Uterus (tissue), 2 donors: Measurements from ENCODE around the gene GMEB2.
"Not testable (repeated sequence)": the region's sequence is repeated elsewhere in the genome, so short reads cannot be mapped to it uniquely, and the experiment has no call there.

Experiments
- CTCF ChIP-seq, 4 experiments: fragments of 200-600 bp in 2 of 4; fragments of 450-650 bp in 2 of 4; sonication (generic) in 2 of 4; IDR thresholded peaks; one replicate each; pipeline ENCODE4 v1.5.1; 2016 to 2019; ENCODE audit warnings: antibody characterized with exemption in 4 of 4, mild to moderate bottlenecking in 2 of 4, moderate library complexity in 1 of 4
- POLR2A ChIP-seq, 2 donors: fragments of 450-650 bp; IDR thresholded peaks; one replicate each; pipeline ENCODE4 v1.6.1; 2016; ENCODE audit warnings: antibody characterized with exemption in 2 of 2, mild to moderate bottlenecking in 1 of 2, moderate library complexity in 1 of 2

DNA sequence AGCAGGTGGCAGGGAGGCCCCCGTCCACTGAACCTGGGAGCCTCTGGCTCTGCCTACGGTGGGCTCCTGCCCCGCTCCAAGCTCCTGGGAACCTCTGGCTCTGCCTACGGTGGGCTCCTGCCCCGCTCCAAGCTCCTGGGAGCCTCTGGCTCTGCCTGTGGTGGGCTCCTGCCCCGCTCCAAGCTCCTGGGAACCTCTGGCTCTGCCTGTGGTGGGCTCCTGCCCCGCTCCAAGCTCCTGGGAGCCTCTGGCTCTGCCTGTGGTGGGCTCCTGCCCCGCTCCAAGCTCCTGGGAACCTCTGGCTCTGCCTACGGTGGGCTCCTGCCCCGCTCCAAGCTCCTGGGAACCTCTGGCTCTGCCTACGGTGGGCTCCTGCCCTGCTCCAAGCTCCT lies 55.8 kb downstream of the GMEB2 start:
- TF ChIP-seq POLR2A, CTCF (IDR thresholded peaks at IDR 0.05): not testable (repeated sequence)
